ENCODE measurements around the gene PDZD4.

- TF ChIP-seq, protein P1, sequence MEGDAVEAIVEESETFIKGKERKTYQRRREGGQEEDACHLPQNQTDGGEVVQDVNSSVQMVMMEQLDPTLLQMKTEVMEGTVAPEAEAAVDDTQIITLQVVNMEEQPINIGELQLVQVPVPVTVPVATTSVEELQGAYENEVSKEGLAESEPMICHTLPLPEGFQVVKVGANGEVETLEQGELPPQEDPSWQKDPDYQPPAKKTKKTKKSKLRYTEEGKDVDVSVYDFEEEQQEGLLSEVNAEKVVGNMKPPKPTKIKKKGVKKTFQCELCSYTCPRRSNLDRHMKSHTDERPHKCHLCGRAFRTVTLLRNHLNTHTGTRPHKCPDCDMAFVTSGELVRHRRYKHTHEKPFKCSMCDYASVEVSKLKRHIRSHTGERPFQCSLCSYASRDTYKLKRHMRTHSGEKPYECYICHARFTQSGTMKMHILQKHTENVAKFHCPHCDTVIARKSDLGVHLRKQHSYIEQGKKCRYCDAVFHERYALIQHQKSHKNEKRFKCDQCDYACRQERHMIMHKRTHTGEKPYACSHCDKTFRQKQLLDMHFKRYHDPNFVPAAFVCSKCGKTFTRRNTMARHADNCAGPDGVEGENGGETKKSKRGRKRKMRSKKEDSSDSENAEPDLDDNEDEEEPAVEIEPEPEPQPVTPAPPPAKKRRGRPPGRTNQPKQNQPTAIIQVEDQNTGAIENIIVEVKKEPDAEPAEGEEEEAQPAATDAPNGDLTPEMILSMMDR (IDR thresholded peaks at IDR 0.05), result no peak
- TF ChIP-seq POLR2AphosphoS5 (IDR thresholded peaks at IDR 0.05), result no peak
Observed at GRCh38 chrX:153774576-153775292, 55.6 kb downstream of the PDZD4 start.

All from transverse colon (tissue), 4 donors.